AG04450 (cell line): Measurements from ENCODE around the gene DYSF. TPM values are rescaled to one million over a fixed set of nuclear protein-coding genes. Genes with fewer than 3 reads are reported as not detected.

Source experiments
- CTCF ChIA-PET: fragments of 300-600, 350-600 bp; formaldehyde crosslinking; extraction: SDS; loops from one replicate; lab custom pipeline; 2022; ENCODE audit warnings: antibody characterized with exemption, inconsistent platforms; lab: Charles Lee
- POLR2A ChIA-PET: fragments of 350-600 bp; formaldehyde crosslinking; extraction: SDS; loops from one replicate; lab custom pipeline; 2021; ENCODE audit warnings: antibody characterized with exemption, inconsistent platforms; lab: Yijun Ruan, JAX
- DNase-seq: peaks from one replicate; pipeline ENCODE4 v3.0.0-alpha.2; 2011; ENCODE audit warnings: low read depth, low spot score
- H3K27ac ChIP-seq: one replicate; pipeline ENCODE4 v1.5.1; 2012; ENCODE audit warnings: low read depth, low read length, control low read depth
- H3K27me3 ChIP-seq: one replicate; pipeline ENCODE4 v1.6.0; 2012; ENCODE audit warnings: low read length; ENCODE audit not compliant: control insufficient read depth, insufficient read depth
- H3K4me3 ChIP-seq: 2 replicates; pipeline ENCODE4 v1.5.1; 2011; ENCODE audit warnings: mild to moderate bottlenecking, low read depth, low read length, control low read depth
- H3K9me3 ChIP-seq: 2 replicates; pipeline ENCODE4 v1.5.1; 2012; ENCODE audit warnings: low read length; ENCODE audit not compliant: control insufficient read depth, insufficient read depth
- polyA plus RNA-seq: library from polyadenylated mRNA; depleted of rRNA; stranded (reverse); fragments of >200 nt; gene quantifications from 2 replicates; pipeline ENCODE4 v1.2.3, GENCODE V29; 2011
- TF ChIP-seq, protein P1 (sequence below): IDR thresholded peaks from 2 replicates; pipeline ENCODE4 v1.5.1; 2011; ENCODE audit warnings: low read depth, low read length, control low read depth, inconsistent platforms

DYSF gene
- polyA plus RNA-seq, 1 experiment: 0.07 TPM

- TF ChIP-seq, protein P1, sequence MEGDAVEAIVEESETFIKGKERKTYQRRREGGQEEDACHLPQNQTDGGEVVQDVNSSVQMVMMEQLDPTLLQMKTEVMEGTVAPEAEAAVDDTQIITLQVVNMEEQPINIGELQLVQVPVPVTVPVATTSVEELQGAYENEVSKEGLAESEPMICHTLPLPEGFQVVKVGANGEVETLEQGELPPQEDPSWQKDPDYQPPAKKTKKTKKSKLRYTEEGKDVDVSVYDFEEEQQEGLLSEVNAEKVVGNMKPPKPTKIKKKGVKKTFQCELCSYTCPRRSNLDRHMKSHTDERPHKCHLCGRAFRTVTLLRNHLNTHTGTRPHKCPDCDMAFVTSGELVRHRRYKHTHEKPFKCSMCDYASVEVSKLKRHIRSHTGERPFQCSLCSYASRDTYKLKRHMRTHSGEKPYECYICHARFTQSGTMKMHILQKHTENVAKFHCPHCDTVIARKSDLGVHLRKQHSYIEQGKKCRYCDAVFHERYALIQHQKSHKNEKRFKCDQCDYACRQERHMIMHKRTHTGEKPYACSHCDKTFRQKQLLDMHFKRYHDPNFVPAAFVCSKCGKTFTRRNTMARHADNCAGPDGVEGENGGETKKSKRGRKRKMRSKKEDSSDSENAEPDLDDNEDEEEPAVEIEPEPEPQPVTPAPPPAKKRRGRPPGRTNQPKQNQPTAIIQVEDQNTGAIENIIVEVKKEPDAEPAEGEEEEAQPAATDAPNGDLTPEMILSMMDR: no peak
- H3K4me3 ChIP-seq: no peak overlapping the region
- ChIA-PET CTCF (interaction anchor here (0.9 to 2.1 kb wide), 2 partner anchors 15 to 542 kb away, joined by 3 to 16 read pairs; no protein-coding TSS in a partner anchor), POLR2A (interaction anchor here (0.7 kb wide), 1 partner anchor 42 kb away, joined by 3 read pairs; no protein-coding TSS in a partner anchor)
- no peak for DNase-seq
- peaks cover 34% of the 10 kb centered on the region for H3K27me3 ChIP-seq
- no peak overlapping the region for H3K27ac ChIP-seq
- H3K9me3 ChIP-seq: no peaks in the 10 kb centered on the region
Observed at GRCh38 chr2:71608441-71608840, 155.1 kb downstream of the DYSF start.

DNA sequence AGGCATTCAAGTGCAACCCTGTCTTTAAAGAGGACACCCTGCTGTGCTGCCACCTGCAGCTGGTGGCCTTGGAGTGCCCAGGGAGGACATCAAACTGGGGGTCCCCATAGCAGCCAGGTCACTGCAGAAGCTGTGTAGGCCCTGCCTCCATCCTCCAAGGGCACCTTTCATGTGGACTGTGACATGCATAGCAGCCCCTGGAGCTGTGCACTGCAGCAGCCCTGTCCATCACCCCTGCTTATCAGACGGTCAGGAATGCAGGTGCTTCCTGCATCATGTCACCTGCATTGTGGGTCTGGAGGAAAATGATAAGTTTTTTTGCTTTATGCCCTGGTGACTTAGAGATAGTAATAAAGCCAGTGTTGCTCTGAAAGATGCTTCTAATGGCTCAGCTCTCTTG, 155.7 kb downstream of the DYSF start:
- Histone ChIP-seq H3K9me3 (no peaks in the 10 kb centered on the region), H3K27ac (no peak overlapping the region), H3K4me3 (no peak overlapping the region), H3K27me3 (peaks cover 34% of the 10 kb centered on the region)
- no peak for DNase-seq
- ChIA-PET POLR2A (interaction anchor here (0.6 kb wide), 1 partner anchor 544 kb away, joined by 8 read pairs; no protein-coding TSS in a partner anchor), CTCF (interaction anchor here (0.9 to 2.4 kb wide), 10 partner anchors 26 to 988 kb away, joined by 3 to 19 read pairs (median 8); no protein-coding TSS in a partner anchor)
- TF ChIP-seq, protein P1: no peak

DNA sequence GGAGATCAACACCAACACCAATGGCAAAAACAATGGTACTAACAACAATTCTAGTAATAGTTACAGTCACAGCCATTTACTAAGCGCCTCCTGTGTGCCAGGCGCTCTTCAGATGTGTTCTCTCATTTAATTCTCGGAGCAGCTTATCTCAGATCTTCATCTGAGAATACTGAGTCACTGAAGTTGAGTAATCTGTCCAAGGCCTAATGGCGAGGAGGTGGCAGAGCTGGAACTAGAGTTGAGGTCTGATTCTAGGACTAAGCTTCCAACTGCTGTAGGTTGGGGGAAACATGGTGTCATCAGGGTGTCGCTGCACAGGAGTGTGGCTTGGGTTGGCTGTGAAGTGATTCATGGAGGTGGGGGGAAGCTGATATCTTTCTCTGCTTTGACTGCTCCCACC, 156.1 kb downstream of the DYSF start:
- TF ChIP-seq, protein P1: no peak
- peaks cover 33% of the 10 kb centered on the region for H3K27me3 ChIP-seq
- DNase-seq: no peak
- ChIA-PET POLR2A (interaction anchor here (0.6 kb wide), 1 partner anchor 543 kb away, joined by 8 read pairs; no protein-coding TSS in a partner anchor), CTCF (interaction anchor here (0.5 to 2.4 kb wide), 15 partner anchors 27 to 988 kb away, joined by 3 to 19 read pairs (median 7); no protein-coding TSS in a partner anchor)
- H3K9me3 ChIP-seq: no peaks in the 10 kb centered on the region
- H3K27ac ChIP-seq: no peak overlapping the region
- H3K4me3 ChIP-seq: no peak overlapping the region

DNA sequence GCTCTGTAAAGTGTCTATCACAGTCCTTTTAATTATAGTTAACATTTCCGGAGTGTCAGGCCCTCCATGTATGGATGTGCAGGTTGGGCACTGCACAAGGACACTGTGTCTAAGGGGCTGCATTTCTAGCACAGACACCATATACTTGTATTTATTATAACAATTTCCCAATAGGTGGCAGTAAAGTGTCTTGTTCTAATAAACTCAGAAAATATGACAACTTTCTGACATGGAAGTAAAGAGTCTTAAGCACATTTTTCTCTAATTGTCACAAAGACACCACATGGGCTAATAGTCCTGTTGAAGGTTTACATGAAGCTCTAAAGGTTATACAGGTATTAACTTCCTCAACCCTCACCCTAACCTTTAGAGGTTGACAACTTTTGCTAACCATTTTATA, 156.6 kb downstream of the DYSF start:
- no peak overlapping the region for H3K27ac ChIP-seq
- H3K4me3 ChIP-seq: no peak overlapping the region
- TF ChIP-seq, protein P1: peak; percentile 33
- no peaks in the 10 kb centered on the region; the same call in 1 of the 2 replicates for H3K9me3 ChIP-seq
- DNase-seq: no peak
- peaks cover 31% of the 10 kb centered on the region for H3K27me3 ChIP-seq
- ChIA-PET CTCF (interaction anchor here (0.5 to 2.4 kb wide), 22 partner anchors 10 to 1137 kb away, joined by 3 to 19 read pairs (median 4); no protein-coding TSS in a partner anchor), POLR2A (no interaction called here)

- Histone ChIP-seq H3K9me3 (no peaks in the 10 kb centered on the region; the same call in 1 of the 2 replicates), H3K4me3 (no peak overlapping the region), H3K27me3 (peaks cover 25% of the 10 kb centered on the region), H3K27ac (no peak overlapping the region)
- TF ChIP-seq, protein P1: no peak
- DNase-seq: no peak
- CTCF ChIA-PET: interaction anchor here (0.5 to 2.4 kb wide), 18 partner anchors 11 to 1136 kb away, joined by 3 to 19 read pairs (median 4); no protein-coding TSS in a partner anchor
- POLR2A ChIA-PET: no interaction called here
Observed at GRCh38 chr2:71610671-71611070, 157.3 kb downstream of the DYSF start.
